Measurements from ENCODE around the gene ATAD3A.
A peak's percentile ranks its signal among the peaks of the same experiment; 100 is the strongest.

The ATAD3A gene

DNA sequence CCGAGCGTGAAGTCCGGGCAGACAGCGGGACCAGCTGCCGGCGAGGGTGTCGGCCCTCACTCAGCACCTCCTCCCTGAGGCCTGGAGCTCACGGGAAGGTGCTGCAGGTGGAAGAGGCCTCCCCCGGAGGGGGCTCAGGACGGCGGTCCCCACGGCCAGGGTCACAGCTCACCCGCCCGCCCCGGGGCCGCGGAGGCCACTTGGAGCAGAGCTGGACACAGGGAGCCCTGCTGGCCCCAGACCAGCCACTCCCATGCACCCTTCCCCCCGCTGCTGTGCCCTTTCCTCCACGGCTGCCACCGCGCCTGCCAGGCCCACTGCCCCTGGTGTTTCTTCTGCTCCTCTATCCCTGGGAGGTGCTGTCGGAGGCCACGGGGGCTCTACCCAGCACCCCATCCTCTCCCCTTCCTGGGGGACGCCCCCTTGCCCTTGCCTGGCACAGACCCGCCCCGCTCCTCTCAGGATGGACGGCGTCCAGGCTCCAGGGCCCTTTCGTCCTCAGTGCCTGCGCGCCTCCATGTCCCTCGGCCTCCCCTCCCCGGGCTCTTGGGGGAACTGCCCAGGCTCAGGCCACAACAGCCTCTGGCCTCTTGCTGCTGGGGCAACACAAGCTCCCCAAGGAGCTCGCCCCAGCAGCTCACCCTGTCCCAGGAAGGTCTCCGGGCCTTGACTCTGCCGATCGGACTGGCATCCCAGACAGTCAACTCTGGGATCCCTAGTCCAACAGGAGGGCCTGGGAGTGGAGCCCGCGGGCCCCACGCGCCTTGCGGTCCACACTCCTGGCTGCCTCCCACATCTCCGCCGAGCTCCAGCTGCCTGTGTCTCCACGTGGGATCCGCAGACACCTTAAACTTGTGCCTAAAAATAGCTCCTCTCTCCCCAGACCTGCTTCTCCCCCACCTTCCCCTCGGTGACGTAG lies 24.3 kb downstream of the ATAD3A start (continued):
- TF ChIP-seq, protein P1, sequence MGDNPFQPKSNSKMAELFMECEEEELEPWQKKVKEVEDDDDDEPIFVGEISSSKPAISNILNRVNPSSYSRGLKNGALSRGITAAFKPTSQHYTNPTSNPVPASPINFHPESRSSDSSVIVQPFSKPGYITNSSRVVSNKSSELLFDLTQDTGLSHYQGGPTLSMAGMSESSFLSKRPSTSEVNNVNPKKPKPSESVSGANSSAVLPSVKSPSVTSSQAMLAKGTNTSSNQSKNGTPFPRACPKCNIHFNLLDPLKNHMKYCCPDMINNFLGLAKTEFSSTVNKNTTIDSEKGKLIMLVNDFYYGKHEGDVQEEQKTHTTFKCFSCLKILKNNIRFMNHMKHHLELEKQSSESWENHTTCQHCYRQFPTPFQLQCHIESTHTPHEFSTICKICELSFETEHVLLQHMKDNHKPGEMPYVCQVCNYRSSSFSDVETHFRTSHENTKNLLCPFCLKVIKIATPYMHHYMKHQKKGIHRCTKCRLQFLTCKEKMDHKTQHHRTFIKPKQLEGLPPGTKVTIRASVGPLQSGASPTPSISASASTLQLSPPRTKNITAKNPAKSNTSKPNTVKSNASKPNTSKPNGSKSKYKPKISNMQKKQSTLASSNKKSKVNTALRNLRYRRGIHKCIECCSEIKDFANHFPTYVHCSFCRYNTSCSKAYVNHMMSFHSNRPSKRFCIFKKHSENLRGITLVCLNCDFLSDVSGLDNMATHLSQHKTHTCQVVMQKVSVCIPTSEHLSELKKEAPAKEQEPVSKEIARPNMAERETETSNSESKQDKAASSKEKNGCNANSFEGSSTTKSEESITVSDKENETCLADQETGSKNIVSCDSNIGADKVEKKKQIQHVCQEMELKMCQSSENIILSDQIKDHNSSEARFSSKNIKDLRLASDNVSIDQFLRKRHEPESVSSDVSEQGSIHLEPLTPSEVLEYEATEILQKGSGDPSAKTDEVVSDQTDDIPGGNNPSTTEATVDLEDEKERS (tag by site-specific recombination; IDR thresholded peaks at IDR 0.05): no peak
- TF ChIP-seq WT1 (tag by site-specific recombination; IDR thresholded peaks at IDR 0.05): peak; percentile 71
- TF ChIP-seq, protein P2, sequence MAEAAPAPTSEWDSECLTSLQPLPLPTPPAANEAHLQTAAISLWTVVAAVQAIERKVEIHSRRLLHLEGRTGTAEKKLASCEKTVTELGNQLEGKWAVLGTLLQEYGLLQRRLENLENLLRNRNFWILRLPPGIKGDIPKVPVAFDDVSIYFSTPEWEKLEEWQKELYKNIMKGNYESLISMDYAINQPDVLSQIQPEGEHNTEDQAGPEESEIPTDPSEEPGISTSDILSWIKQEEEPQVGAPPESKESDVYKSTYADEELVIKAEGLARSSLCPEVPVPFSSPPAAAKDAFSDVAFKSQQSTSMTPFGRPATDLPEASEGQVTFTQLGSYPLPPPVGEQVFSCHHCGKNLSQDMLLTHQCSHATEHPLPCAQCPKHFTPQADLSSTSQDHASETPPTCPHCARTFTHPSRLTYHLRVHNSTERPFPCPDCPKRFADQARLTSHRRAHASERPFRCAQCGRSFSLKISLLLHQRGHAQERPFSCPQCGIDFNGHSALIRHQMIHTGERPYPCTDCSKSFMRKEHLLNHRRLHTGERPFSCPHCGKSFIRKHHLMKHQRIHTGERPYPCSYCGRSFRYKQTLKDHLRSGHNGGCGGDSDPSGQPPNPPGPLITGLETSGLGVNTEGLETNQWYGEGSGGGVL (tag by site-specific recombination; IDR thresholded peaks at IDR 0.05): no peak
- TF ChIP-seq, protein P3, sequence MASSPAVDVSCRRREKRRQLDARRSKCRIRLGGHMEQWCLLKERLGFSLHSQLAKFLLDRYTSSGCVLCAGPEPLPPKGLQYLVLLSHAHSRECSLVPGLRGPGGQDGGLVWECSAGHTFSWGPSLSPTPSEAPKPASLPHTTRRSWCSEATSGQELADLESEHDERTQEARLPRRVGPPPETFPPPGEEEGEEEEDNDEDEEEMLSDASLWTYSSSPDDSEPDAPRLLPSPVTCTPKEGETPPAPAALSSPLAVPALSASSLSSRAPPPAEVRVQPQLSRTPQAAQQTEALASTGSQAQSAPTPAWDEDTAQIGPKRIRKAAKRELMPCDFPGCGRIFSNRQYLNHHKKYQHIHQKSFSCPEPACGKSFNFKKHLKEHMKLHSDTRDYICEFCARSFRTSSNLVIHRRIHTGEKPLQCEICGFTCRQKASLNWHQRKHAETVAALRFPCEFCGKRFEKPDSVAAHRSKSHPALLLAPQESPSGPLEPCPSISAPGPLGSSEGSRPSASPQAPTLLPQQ (tag by site-specific recombination; IDR thresholded peaks at IDR 0.05): peak; percentile 81
- TF ChIP-seq GFI1B (tag by site-specific recombination; IDR thresholded peaks at IDR 0.05): no peak
- TF ChIP-seq, protein P4, sequence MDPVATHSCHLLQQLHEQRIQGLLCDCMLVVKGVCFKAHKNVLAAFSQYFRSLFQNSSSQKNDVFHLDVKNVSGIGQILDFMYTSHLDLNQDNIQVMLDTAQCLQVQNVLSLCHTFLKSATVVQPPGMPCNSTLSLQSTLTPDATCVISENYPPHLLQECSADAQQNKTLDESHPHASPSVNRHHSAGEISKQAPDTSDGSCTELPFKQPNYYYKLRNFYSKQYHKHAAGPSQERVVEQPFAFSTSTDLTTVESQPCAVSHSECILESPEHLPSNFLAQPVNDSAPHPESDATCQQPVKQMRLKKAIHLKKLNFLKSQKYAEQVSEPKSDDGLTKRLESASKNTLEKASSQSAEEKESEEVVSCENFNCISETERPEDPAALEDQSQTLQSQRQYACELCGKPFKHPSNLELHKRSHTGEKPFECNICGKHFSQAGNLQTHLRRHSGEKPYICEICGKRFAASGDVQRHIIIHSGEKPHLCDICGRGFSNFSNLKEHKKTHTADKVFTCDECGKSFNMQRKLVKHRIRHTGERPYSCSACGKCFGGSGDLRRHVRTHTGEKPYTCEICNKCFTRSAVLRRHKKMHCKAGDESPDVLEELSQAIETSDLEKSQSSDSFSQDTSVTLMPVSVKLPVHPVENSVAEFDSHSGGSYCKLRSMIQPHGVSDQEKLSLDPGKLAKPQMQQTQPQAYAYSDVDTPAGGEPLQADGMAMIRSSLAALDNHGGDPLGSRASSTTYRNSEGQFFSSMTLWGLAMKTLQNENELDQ (tag by site-specific recombination; IDR thresholded peaks at IDR 0.05; ENCODE audit: low read depth): no peak
- TF ChIP-seq GLIS1 (tag by site-specific recombination; IDR thresholded peaks at IDR 0.05): peak; percentile 58
- TF ChIP-seq, protein P5, sequence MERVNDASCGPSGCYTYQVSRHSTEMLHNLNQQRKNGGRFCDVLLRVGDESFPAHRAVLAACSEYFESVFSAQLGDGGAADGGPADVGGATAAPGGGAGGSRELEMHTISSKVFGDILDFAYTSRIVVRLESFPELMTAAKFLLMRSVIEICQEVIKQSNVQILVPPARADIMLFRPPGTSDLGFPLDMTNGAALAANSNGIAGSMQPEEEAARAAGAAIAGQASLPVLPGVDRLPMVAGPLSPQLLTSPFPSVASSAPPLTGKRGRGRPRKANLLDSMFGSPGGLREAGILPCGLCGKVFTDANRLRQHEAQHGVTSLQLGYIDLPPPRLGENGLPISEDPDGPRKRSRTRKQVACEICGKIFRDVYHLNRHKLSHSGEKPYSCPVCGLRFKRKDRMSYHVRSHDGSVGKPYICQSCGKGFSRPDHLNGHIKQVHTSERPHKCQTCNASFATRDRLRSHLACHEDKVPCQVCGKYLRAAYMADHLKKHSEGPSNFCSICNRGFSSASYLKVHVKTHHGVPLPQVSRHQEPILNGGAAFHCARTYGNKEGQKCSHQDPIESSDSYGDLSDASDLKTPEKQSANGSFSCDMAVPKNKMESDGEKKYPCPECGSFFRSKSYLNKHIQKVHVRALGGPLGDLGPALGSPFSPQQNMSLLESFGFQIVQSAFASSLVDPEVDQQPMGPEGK (tag by site-specific recombination; IDR thresholded peaks at IDR 0.05): no peak
- TF ChIP-seq ZNF776 (tag by site-specific recombination; IDR thresholded peaks at IDR 0.05; ENCODE audit: borderline replicate concordance): no peak
- no peak for TF ChIP-seq ZNF610 (tag by site-specific recombination; IDR thresholded peaks at IDR 0.05; ENCODE audit: borderline replicate concordance)
- no peak for TF ChIP-seq ZNF837 (tag by site-specific recombination; IDR thresholded peaks at IDR 0.05)
- TF ChIP-seq, protein P6, sequence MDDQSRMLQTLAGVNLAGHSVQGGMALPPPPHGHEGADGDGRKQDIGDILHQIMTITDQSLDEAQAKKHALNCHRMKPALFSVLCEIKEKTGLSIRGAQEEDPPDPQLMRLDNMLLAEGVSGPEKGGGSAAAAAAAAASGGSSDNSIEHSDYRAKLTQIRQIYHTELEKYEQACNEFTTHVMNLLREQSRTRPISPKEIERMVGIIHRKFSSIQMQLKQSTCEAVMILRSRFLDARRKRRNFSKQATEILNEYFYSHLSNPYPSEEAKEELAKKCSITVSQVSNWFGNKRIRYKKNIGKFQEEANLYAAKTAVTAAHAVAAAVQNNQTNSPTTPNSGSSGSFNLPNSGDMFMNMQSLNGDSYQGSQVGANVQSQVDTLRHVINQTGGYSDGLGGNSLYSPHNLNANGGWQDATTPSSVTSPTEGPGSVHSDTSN (CRISPR knock-in tag; IDR thresholded peaks at IDR 0.05): no peak
- TF ChIP-seq ZNF558 (tag by site-specific recombination; IDR thresholded peaks at IDR 0.05): no peak
- TF ChIP-seq ZNF830 (tag by site-specific recombination; IDR thresholded peaks at IDR 0.05; ENCODE audit: low read depth): no peak
- TF ChIP-seq, protein P7, sequence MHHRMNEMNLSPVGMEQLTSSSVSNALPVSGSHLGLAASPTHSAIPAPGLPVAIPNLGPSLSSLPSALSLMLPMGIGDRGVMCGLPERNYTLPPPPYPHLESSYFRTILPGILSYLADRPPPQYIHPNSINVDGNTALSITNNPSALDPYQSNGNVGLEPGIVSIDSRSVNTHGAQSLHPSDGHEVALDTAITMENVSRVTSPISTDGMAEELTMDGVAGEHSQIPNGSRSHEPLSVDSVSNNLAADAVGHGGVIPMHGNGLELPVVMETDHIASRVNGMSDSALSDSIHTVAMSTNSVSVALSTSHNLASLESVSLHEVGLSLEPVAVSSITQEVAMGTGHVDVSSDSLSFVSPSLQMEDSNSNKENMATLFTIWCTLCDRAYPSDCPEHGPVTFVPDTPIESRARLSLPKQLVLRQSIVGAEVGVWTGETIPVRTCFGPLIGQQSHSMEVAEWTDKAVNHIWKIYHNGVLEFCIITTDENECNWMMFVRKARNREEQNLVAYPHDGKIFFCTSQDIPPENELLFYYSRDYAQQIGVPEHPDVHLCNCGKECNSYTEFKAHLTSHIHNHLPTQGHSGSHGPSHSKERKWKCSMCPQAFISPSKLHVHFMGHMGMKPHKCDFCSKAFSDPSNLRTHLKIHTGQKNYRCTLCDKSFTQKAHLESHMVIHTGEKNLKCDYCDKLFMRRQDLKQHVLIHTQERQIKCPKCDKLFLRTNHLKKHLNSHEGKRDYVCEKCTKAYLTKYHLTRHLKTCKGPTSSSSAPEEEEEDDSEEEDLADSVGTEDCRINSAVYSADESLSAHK (tag by site-specific recombination; IDR thresholded peaks at IDR 0.05): no peak
- TF ChIP-seq, protein P8, sequence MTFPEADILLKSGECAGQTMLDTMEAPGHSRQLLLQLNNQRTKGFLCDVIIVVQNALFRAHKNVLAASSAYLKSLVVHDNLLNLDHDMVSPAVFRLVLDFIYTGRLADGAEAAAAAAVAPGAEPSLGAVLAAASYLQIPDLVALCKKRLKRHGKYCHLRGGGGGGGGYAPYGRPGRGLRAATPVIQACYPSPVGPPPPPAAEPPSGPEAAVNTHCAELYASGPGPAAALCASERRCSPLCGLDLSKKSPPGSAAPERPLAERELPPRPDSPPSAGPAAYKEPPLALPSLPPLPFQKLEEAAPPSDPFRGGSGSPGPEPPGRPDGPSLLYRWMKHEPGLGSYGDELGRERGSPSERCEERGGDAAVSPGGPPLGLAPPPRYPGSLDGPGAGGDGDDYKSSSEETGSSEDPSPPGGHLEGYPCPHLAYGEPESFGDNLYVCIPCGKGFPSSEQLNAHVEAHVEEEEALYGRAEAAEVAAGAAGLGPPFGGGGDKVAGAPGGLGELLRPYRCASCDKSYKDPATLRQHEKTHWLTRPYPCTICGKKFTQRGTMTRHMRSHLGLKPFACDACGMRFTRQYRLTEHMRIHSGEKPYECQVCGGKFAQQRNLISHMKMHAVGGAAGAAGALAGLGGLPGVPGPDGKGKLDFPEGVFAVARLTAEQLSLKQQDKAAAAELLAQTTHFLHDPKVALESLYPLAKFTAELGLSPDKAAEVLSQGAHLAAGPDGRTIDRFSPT (tag by site-specific recombination; IDR thresholded peaks at IDR 0.05): peak; percentile 76
- TF ChIP-seq ZBTB48 (tag by site-specific recombination; IDR thresholded peaks at IDR 0.05): no peak
- TF ChIP-seq, protein P9, sequence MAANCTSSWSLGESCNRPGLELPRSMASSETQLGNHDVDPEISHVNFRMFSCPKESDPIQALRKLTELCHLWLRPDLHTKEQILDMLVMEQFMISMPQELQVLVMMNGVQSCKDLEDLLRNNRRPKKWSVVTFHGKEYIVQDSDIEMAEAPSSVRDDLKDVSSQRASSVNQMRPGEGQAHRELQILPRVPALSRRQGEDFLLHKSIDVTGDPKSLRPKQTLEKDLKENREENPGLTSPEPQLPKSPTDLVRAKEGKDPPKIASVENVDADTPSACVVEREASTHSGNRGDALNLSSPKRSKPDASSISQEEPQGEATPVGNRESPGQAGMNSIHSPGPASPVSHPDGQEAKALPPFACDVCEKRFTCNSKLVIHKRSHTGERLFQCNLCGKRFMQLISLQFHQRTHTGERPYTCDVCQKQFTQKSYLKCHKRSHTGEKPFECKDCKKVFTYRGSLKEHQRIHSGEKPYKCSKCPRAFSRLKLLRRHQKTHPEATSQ (tag by site-specific recombination; IDR thresholded peaks at IDR 0.05): no peak
